Activated CD8-positive, alpha-beta memory T cell treated with anti-CD3 and anti-CD28 coated beads, Interleukin-2, amount 50 U/mL, for 4 hours (primary cell): ENCODE measurements around the gene PLK1.
"Not testable (repeated sequence)": the region's sequence is repeated elsewhere in the genome, so short reads cannot be mapped to it uniquely, and the experiment has no call there.

Experiments
- DNase-seq: peaks from one replicate; pipeline ENCODE4 v3.0.0-alpha.2; 2020

Gene PLK1

DNA sequence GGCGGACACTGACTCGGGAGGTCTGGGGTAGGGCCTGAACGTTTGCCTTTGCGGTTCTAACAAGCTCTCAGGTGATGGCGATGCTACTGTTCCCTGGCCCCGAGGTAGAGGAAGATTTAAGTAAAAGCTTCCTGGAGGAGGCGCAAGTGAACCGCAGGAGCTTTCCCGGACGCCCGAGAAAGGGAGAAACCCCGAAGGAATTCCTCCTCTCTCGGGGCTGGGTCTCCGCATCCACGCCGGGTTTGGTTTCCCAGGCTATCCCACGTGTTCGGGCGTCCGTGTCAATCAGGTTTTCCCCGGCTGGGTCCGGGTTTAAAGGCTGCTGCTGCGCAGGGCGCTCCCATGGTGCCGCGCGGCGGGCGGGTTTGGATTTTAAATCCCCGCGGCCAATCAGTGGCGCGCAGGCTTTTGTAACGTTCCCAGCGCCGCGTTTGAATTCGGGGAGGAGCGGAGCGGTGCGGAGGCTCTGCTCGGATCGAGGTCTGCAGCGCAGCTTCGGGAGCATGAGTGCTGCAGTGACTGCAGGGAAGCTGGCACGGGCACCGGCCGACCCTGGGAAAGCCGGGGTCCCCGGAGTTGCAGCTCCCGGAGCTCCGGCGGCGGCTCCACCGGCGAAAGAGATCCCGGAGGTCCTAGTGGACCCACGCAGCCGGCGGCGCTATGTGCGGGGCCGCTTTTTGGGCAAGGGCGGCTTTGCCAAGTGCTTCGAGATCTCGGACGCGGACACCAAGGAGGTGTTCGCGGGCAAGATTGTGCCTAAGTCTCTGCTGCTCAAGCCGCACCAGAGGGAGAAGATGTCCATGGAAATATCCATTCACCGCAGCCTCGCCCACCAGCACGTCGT lies at the start of gene PLK1:
Gene PLK1 (plus strand): TSS at position 460 of the 844 bp plus-strand sequence. CDS start 44 bp downstream, at position 504.
- DNase-seq = peak; percentile 67

DNA sequence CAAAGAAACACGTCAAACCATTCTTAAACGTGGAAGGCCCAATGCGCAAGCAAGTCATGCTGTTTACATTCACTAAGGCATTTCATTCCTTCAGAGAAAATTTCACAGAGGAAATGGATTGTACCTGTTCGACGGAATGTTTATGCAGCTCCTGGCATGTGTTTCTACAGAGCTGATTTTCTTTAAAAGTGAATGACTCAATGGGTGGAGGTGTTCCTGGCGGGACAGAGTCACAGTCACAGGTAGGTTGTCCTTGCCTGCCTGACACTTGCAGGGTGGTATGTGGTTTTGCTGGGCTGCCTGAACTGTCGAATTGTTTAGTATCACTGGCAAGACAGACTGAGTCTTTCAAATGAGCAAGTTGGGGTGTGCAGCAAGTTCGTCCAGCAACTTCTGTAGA lies 49.2 kb upstream of the PLK1 start:
- no peak for DNase-seq

DNA sequence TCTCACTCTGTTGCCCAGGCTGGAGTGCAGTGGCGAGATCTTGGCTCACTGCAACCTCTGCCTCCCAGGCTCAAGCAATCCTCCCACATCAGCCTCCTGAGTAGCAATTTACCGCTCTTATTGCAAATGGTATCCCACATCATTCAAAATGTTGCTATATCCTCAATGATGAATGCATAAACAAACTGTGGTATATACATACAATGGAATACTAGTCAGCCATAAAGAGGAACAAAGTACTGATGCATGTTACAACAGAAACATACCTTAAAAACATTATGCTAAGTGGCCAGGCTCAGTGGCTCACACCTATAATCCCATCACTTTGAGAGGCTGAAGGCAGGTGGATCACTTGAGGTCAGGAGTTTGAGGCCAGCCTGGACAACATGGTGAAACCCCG lies 46.8 kb upstream of the PLK1 start:
- not testable (repeated sequence) for DNase-seq

DNA sequence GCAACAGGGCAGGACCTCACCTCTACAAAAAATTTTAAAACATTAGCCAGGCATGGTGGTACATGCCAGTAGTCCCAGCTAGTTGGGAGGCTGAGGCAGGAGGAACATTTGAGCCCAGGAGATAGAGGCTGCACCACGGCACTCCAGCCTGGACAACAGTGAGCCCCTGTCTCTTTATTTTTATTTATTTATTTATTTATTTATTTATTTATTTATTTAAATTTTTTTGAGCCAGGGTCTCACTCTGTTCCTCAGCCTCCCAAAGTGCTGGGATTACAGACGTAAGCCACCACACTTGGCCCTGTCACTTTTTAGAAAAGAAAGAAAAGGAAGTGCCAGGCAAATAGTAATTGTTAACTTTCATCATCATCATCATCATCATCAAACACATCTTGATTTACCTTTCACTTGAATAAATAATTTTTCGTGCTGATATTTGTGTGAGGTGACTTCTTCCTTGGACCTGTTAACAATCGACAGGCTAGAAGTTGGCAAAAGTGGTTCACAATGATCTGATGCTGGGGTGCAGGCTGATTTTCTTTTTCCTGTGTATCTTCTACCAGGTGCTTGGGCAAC lies 44.1 kb upstream of the PLK1 start:
- DNase-seq = no peak

DNA sequence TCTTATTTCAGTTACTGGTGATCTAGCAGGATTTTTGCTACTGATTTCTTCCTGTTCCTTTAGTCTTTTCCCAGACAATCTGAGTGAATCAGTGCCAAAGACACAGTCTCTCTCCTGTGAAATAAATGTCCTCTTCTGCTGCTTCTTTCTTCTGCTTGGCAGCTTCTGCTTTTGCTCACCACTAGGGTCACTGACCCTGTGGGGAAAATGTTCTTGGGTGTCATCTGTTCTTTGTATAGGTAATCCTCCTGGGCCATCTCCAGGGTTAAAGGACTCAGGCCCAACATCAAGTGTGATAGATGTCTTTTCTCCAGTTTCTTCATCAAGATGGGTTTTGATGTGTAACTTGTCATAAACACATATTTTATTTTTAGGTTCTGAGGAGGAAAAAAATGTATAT lies 42.7 kb upstream of the PLK1 start:
- DNase-seq = no peak

DNA sequence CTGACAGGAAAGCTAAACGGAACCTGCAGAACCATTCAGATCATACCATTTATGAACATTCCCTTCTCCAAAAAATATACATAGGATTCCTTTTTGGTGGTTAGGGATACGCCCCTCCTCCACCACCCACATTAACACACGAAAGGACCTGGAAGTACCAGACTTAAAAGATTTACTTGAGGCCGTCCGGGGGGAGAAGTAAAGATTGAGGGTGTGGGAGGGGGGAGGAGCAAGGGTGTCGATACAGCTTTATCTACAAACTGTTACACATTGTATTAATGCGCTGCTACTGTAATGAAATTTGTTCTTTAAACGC lies 38.1 kb upstream of the PLK1 start:
- peak; percentile 32 for DNase-seq

DNA sequence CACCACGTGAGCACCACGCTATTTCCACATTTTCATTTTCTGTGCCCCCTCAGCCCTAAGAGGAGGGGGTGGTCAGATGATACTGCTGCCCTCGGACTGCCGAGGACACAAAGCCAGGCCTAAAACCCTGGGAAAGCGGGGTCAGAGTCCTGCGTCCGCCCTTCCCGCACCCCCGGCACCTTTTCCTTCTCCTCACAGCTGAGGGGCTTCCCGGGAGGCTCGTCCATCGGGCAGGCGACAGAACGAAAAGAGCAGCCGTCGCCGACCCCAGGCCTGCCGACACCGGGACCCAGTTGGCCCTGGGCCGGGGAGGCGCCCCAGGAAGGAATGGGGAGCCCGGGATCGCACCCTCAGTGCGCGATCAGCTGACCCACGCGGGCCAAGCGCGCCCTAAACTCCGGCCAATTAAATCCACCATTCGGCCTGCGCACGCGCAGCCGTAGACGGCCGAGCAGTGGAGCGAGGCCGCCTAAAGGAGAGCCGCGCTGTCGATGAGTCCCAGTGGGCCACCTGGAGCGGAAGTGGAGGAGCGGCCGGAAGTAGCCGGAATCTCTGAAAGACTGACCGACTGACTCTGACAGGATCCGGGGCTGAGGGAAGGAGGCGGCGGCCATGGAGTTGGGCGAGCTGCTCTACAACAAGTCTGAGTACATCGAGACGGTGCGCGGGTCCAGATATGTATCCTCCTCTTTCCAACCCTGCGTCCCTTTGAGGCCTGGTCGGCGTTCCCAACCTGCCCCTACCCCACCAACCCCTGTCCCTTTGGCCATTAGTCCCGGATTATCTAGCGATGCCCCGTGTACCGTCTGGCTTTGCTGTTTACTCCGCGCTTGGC lies 37.5 kb upstream of the PLK1 start, which contains the start of the genes DCTN5 and PALB2:
Gene DCTN5 (plus strand): TSS at position 536 of the 835 bp plus-strand sequence. CDS start 77 bp downstream, at position 613.
Gene PALB2 (minus strand): TSS at position 380 of the 835 bp plus-strand sequence. CDS start 153 bp downstream, at position 227.
- peak; percentile 81 for DNase-seq

DNA sequence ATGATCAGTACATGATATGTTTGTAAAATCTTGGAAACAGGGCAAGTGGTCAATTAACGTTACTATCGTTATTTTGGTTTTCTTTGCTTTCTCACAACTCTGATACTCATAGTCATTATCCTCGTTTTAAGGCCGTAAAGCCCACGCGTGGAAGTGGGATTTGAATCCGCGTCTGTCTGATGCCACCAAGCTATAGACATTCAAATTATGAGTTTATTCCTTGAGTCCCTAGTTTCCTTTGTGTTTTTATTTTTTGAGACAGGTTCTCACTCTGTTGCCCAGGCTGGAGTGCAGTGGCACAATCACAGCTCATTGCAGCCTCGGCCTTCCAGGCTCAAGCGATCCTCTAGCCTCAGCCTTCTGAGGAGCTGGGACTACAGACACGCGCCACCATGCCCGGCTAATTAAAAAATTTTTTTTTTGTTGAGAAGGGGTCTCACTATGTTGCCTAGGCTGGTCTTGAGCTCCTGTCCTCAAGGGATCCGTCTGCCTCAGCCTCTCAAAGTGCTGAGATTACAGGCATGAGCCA lies 36.4 kb upstream of the PLK1 start:
- no peak for DNase-seq

DNA sequence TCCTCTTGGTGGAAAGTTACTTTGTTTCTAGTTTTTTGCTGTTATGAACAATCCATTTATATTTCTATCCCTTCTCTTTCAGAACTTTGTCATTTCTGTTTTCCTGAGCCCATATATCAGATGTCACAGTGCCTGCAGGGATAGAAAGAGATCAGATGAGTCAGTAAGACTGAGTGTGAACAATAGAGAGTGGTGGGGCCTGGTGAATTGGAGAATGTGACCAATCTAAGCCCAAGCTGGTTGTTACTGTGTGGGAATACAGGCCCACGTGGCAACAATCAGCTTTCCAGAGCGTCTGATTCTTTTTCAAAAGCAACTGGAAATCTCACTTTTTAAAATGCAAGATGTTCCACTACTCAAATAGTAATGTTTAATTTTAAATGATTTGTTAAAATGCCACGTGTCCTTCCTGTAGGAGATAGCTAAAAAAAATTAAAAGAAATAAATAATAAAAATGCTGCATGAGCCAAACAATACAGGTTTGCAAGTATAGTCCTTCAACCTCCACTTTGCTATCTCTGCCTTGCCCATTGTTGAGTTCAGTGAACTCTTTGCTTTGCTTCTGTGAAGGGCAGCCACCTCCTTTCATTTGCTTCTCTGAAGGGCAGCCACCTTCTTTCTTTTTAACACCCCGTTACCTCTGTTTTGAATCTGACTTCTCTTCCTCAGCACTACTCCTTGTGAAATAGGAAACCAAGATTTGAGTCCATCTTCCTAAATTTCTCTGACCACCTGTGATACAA lies 27.8 kb upstream of the PLK1 start:
- DNase-seq = no peak

DNA sequence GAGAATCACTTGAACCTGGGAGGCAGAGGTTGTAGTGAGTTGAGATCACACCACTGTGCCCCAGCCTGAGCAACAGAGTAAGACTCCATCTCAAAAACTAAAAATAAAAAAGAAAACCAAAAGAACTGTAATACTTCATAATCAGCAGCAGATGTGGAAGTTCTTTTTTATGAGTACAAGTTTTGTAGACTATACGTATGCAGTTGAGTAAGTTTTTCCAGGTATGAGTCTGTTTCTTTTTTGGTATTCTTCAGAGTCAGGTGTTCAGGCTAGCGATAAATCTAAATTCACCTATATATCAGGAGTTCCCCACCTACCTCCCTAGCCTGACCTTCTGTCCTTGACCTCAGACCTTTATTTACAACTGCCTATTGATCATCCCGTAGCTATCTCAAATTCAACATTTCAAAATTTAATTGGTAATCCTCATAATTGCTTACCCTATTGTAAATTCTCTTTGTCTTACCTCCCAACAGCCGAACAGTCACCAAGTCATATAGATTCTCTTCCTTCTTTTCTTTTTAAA lies 26.7 kb upstream of the PLK1 start:
- DNase-seq = no peak

DNA sequence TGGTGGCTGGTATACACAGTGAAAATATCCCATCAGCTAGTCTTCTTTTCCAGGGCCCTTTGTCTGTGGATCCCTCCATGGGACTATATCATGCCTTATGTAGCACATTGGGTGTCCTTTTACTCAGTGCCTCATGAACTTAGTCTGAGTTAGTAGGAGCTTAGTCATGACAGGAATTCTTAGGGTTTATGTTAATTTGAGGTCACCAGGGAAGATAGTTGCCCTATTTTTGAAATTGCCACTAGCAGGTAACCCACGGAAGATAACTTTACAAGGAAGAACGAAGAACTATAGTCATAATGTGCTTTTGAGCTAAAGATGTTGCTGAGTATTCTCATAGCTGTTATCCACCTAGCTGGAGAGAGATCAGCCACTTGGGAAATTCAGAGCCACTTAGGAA lies 14.8 kb upstream of the PLK1 start:
- no peak for DNase-seq

DNA sequence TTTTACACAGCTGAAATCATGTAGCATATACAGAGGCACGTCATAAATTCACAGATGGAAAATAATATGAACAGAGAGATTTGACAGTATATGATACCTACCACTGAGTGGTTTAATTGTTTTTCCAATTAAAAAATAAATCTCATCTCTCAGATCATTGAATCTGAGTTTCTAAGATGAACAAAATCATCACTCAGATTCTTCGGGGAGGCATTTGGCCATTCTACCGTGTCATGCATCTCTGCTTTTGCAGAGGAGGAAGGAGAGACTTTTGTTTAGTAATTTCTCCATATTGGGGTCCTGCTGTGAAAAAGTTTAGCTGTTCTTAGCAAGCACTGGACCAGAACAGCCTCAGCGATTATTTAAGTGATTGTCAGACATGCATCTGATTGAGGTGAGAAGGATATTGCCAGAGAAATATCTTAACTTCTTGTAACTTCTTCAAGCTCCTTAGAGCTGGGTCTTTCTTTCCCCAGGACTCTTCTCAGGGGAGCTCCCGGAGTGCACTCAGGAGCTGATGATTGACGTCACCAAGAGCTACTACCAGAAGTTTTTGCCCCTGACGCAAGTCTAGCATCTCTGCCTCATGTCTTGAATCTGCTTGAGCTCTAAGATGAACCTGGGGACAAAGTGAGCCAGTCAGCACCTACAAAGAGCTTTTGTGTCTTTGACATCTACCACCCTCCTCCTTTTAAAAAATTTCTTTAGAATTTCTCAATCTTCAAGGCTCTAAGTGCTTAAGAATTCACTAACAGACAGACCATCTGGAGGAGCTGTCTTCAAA lies 11.9 kb upstream of the PLK1 start:
- DNase-seq = no peak

DNA sequence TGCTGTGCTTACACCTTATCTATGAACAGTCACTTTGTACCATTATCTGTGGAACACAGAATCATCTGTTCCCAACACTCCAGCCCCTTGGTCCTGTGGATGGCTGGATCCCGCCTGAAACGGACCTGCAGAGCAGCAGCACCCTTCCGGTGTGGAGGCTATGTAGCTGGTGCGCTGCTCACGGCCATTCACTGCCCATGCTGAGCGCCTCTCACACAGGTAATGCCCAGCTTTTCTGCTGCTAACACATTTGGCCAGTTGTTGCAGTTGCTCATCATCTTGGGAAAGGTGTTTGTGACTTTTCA lies 11.4 kb upstream of the PLK1 start:
- no peak for DNase-seq

DNA sequence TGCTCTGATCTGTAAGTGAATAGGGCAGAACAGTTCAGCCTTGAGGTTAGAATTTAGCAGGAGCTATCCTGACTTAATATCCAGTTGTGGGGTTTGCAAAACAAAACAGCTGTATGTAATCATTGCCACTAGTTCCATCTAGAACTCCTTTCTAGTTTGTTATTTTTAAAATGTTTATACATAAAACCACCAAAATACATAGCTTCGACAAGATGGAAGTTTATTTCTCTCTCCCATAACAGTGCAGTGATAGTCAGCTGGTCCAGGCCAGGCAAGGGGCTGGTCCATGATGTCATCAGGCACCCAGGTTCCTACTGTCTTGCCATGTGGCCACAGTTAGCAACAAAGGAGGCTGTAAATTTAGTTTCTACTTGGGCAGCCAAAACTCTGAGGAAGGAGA lies 10.5 kb upstream of the PLK1 start:
- DNase-seq = no peak

DNA sequence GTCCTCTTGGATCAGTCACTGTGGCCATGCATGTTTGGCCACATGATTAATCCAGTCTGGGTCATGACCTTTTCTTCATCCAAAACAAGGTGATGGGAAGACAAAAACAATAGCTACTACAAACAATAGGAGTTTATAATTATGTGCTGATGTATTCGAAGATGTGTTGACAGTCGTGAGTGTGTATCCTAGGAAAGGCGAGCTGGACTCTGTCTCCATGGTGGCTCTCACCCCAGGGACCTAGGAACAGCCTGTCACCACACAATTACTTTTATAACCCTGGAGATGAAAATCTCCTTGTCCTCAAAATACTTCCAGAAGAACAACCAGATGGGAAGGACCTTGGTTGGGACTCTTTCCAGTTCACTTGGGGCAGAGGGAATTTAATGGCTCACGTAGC lies 9.8 kb upstream of the PLK1 start:
- DNase-seq = no peak

DNA sequence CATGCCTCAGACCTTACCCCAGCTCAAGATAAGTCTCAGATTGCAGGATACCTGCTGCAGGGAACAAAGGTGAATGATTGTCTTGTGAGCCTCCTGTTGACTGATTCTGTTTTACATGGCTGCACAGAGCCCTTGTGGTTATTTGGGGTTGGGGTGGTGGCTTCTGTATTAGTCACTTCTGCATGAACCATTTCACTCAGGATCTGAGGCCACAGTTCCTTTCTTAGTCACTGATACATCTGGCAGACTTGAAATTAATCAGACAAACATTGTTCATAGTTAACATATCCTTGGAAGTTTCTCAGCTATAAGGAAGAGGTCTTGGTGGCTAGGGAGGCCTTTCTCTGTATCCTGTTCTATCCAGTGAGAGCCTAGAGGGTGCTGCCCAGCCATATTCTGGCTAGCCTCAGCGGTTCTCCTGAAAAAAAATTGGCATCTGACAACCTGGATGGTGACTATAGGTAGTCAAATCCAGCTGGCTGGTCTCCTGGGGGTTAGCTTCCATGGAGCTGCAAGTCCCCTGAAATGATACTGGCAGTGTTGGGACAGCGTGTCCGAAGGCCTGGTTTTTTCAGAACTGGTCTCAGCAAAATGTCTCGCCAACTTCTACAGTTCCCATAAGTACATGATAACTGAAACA lies 8.4 kb upstream of the PLK1 start:
- no peak for DNase-seq

DNA sequence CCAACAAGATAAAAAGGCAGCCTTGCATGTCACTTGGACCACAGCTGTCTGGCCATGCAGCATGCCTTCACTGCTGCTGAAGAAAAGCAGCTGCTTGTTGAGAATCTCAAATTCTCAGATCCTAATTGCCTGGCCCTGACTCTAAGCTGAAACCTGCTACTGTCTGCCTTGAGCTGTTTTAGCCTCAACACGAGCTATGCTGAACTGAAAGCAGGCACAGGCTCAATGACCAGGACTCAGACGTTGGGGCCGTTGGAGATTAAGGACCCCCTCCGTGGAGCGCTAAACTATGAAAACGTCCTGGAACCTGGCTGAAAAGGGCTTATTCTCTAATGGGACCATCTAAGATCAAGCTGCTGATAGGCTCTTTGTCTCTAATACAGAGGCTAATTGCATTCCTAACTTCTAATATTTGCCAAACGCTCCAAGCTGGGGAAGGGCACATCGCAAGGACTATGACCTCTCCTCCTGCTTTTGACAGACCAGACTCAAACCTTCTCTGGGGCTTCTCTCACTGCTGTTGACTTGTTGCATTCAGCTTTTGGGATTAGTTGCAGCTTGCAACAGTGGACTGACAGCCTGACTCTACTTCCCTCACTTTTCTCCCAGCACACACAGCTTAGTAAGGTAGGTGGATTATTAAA lies 4.6 kb upstream of the PLK1 start:
- DNase-seq = no peak

DNA sequence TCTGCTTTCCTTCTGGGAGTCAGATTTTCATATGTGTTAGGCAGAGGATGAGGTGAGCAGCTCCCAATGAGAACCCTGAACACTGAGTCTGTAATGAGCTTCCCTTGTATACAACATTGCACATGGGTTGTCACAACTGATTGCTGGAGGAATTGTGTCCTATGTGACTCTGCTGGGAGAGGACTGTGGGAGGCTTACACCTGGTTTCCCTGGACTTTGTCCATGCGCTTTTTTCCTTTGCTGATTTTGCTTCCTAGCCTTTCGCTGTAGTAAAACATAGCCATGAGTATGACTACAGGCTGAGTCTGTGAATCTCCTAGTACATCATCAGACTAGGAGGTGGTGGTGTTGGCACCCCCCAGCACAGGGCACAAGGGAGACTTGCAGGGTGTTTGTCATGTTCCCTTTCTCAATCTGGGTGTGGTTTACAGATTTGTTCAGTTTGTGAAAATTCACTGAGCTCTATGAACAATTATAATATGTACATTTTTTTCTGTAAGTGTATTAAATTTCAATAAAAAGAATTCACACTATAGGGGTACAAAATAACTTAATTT lies 1.7 kb upstream of the PLK1 start:
- DNase-seq = no peak

DNA sequence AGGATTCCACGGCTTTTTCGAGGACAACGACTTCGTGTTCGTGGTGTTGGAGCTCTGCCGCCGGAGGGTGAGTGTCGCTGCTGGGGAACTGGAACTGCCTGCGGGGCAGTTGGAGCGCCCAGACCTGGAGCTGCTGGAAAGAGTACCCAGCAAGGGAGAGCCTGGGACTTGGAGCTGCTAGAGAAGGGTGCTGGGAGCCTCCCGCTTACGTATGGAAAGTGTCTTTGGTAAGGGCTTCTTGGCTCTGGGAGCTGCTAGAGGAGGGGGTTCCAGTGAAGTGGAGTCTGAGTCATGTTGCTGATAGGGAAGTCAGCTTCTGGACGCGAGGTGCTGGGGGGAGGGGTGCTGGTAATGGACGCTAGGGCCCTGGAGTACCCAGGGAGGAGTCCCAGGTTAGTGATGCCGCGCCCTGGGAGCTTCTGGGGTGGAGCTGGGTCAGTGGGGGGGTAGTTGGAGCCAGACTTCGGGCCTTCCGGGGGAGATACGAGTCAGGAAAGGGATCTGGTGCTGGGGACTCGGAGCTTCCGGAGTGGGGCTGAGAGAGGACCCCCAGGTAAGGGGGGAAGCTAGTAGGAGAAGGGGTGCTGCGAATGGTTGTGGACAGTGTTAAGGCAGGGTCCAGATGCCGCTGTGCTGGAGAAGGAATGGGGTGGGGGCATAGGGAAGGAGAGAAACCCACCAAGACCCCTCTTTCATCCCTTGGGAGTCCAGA lies 741 bp downstream of the PLK1 start:
- DNase-seq = no peak

DNA sequence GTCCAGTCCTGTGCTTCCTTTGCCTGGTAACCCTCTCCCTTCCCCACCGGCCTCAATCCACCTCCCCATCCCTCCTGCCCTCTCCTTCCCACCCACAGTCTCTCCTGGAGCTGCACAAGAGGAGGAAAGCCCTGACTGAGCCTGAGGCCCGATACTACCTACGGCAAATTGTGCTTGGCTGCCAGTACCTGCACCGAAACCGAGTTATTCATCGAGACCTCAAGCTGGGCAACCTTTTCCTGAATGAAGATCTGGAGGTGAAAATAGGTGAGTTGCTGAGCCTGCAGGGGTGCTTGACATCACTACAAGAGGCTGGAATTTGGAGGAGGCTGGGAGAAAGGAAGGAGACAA lies 1.3 kb downstream of the PLK1 start:
- no peak for DNase-seq
